Pancreas (tissue), 10 donors: ENCODE measurements around the gene PTPRD. TPM values are rescaled to one million over a fixed set of nuclear protein-coding genes. Genes with fewer than 3 reads are reported as not detected.
A peak's percentile ranks its signal among the peaks of the same experiment; 100 is the strongest.

Experiments
- ATAC-seq, 4 donors: fragments of 200-7000 bp; cut with Tn5 transposase; one replicate each; pipeline versions ENCODE4 v1.8.0 to v1.9.1; 2020; ENCODE audit warnings: mild to moderate bottlenecking in 4 of 4, moderate library complexity in 4 of 4
- DNase-seq, 6 donors: peaks; one replicate each; pipeline ENCODE4 v3.0.0-alpha.2; 2020
- FAIRE-seq: peaks from 2 replicates; lab custom pipeline; 2012; peaks lifted over from hg19 to GRCh38; lab: Jason Lieb, UNC
- H3K27ac ChIP-seq, 4 donors: fragments of 200-600 bp; sonication (generic); 1 replicate in 3 of 4; 2 replicates in 1 of 4; pipeline versions ENCODE4 v1.5.0 to v1.8.0; 2020
- H3K27me3 ChIP-seq, 4 donors: fragments of 200-600 bp; one replicate each; pipeline ENCODE4 v1.8.0; 2021
- H3K36me3 ChIP-seq, 3 donors: fragments of 200-600 bp; sonication (generic) in 1 of 3; one replicate each; pipeline versions ENCODE4 v1.5.0 to v1.8.0; 2020 to 2021
- H3K4me1 ChIP-seq, 3 donors: fragments of 200-600 bp; one replicate each; pipeline ENCODE4 v1.8.0; 2021
- H3K4me3 ChIP-seq, 4 donors: fragments of 200-600 bp; sonication (generic) in 2 of 4; one replicate each; pipeline versions ENCODE4 v1.5.0 to v1.8.0; 2020 to 2021
- H3K9me3 ChIP-seq, 4 donors: fragments of 200-600 bp; one replicate each; pipeline ENCODE4 v1.8.0; 2021
- WGBS, 2 donors: extraction: QIAGEN DNeasy Blood & Tissue Kit; methylation state at CpG; one replicate each; pipeline ENCODE4 v1.1.7; 2013; 5-methylcytosine and 5-hydroxymethylcytosine counted together
- intact Hi-C, 3 donors: fragments of 100-400 bp; cut with DNase I; formaldehyde crosslinking; loops; one replicate each; pipeline versions ENCODE4 v1.11.1 to v1.14.2; 2022
- polyA plus RNA-seq, 2 donors: library from polyadenylated mRNA; stranded (reverse); fragments of 200-250 nt; gene quantifications; one replicate each; pipeline ENCODE4 v1.2.3, GENCODE V29; 2013
- total RNA-seq, 6 donors: library from RNA; stranded (reverse); fragmentation: NEBNext Ultra II Directional in 4 of 6; extraction: Animal tissue kit (Norgen Biotek cat#: 25700) in 4 of 6; gene quantifications; one replicate each; pipeline versions ENCODE4 v1.2.1 to v1.2.4, GENCODE V29; 2021 to 2023
- TF ChIP-seq, protein P1 (sequence below), 4 donors: fragments of 200-600 bp; sonication (generic) in 3 of 4; IDR thresholded peaks; one replicate each; pipeline versions ENCODE4 v1.5.0 to v1.8.0; 2021; ENCODE audit warnings: antibody characterized with exemption in 4 of 4
- donor health status: healthy with polysubstance abuse.
- donor health status: DM: no; HTN: no; CAD: no; lungs with moderate emphysema.
- donor health status: DM: no; HTN: no; CAD: no.
- donor health status: control.
- donor health status: control.
- donor health status: Bipolar disorder and iron deficiency.
- donor health status: DM: yes; HTN: yes; CAD: no.
- donor health status: DM: no; HTN: no; CAD: no.
- donor health status: DM: no; HTN: no; CAD: no.
- donor health status: DM: yes; HTN: yes; CAD: no.

Gene PTPRD
- total and polyA plus RNA-seq, 8 donors: 2.1 to 21.7 (median 5.1) TPM

- Histone ChIP-seq H3K4me1 (no peaks in the 10 kb centered on the region), H3K4me3 (no peak overlapping the region), H3K9me3 (no peaks in the 10 kb centered on the region), H3K27me3 (no peaks in the 10 kb centered on the region), H3K27ac (no peak overlapping the region), H3K36me3 (no peaks in the 10 kb centered on the region)
- ATAC-seq (no peak), FAIRE-seq (no peak), DNase-seq (no peak)
- intact Hi-C loops: no loop called here
- WGBS, 2 donors: 39 to 54% methylated on average over 1 of the region's 1 CpG
- TF ChIP-seq, protein P1, sequence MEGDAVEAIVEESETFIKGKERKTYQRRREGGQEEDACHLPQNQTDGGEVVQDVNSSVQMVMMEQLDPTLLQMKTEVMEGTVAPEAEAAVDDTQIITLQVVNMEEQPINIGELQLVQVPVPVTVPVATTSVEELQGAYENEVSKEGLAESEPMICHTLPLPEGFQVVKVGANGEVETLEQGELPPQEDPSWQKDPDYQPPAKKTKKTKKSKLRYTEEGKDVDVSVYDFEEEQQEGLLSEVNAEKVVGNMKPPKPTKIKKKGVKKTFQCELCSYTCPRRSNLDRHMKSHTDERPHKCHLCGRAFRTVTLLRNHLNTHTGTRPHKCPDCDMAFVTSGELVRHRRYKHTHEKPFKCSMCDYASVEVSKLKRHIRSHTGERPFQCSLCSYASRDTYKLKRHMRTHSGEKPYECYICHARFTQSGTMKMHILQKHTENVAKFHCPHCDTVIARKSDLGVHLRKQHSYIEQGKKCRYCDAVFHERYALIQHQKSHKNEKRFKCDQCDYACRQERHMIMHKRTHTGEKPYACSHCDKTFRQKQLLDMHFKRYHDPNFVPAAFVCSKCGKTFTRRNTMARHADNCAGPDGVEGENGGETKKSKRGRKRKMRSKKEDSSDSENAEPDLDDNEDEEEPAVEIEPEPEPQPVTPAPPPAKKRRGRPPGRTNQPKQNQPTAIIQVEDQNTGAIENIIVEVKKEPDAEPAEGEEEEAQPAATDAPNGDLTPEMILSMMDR (IDR thresholded peaks at IDR 0.05): no peak
Observed at GRCh38 chr9:10173561-10173960, 439.2 kb downstream of the PTPRD start.

GRCh38 chr9:10172476-10172875, 440.3 kb downstream of the PTPRD start:
- H3K27ac ChIP-seq: no peak overlapping the region
- TF ChIP-seq, protein P1 (IDR thresholded peaks at IDR 0.05): no peak
- FAIRE-seq (no peak), ATAC-seq (no peak), DNase-seq (no peak)
- H3K9me3 ChIP-seq: no peaks in the 10 kb centered on the region
- H3K36me3 ChIP-seq: no peaks in the 10 kb centered on the region
- H3K4me1 ChIP-seq: no peaks in the 10 kb centered on the region
- WGBS, 2 donors: 43 to 49% methylated on average over 2 of the region's 2 CpGs
- intact Hi-C loops: no loop called here
- no peaks in the 10 kb centered on the region for H3K27me3 ChIP-seq
- no peak overlapping the region for H3K4me3 ChIP-seq

GRCh38 chr9:10168241-10168640, 444.6 kb downstream of the PTPRD start:
- H3K36me3 ChIP-seq: no peaks in the 10 kb centered on the region
- no peaks in the 10 kb centered on the region for H3K27me3 ChIP-seq
- no peaks in the 10 kb centered on the region for H3K4me1 ChIP-seq
- no peak overlapping the region for H3K4me3 ChIP-seq
- TF ChIP-seq, protein P1 (IDR thresholded peaks at IDR 0.05): no peak
- no peak for DNase-seq
- WGBS, 2 donors: 20 to 21% methylated on average over 1 of the region's 1 CpG
- intact Hi-C loops: no loop called here
- H3K9me3 ChIP-seq: no peaks in the 10 kb centered on the region
- peak in 1 of 4 donors; percentile 28 for ATAC-seq
- FAIRE-seq: no peak
- no peak overlapping the region for H3K27ac ChIP-seq

GRCh38 chr9:10148796-10149195, 464.0 kb downstream of the PTPRD start:
- TF ChIP-seq, protein P1 (IDR thresholded peaks at IDR 0.05): no peak
- no peaks in the 10 kb centered on the region for H3K36me3 ChIP-seq
- no peak overlapping the region for H3K27ac ChIP-seq
- ATAC-seq: no peak
- no peaks in the 10 kb centered on the region for H3K9me3 ChIP-seq
- no peak for FAIRE-seq
- intact Hi-C loops: no loop called here
- no peak overlapping the region for H3K4me3 ChIP-seq
- H3K4me1 ChIP-seq: peaks cover 0 to 10% (median 9%) of the 10 kb centered on the region in 3 donors
- no peak for DNase-seq
- no peaks in the 10 kb centered on the region for H3K27me3 ChIP-seq

DNA sequence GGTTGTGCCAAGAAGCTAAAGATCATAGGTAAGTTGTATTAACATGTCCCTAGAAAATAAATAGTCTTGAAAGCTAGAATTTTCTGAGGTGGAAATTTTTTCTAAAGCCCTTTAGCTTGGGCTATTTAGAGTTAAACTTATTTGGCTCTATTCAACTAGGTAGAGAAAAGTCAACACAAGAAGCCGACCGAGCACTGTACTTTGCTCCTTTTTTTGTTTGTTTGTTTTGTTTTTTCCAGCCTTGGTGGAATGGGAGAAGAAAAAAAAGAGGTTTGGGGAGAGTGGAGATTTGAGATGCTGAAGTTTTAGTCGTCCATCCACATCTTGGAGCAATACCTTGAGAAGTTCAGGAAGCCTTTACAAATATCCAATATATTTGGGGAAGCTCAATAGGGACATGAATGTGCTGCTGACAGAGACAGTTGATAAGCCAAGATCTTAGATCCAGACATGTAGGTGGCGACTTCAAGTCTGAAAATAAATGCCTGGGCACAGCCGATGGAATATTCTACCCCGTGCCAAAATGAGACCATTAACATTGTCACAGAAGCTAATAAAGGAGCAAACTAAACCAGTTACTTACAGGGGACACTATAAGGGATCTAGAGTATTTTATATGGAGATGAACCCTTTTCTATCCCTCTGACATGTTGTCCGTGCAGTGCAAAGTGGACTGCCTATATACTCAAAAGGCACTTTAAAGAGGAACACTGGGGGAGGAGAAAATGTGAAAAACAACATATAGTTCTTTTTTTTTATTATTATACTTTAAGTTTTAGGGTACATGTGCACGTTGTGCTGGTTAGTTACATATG, 466.1 kb downstream of the PTPRD start:
- no peaks in the 10 kb centered on the region for H3K27me3 ChIP-seq
- FAIRE-seq (no peak), DNase-seq (peak in 1 of 6 donors; percentile 19), ATAC-seq (peak; percentile 75 to 91 (median 86))
- WGBS, 2 donors: 26 to 27% methylated on average over 8 of the region's 8 CpGs
- intact Hi-C loops: no loop called here
- H3K4me1 ChIP-seq: peaks cover 0 to 10% (median 9%) of the 10 kb centered on the region in 3 donors
- peak overlapping the region in 1 of 4 donors; percentile 46 for H3K27ac ChIP-seq
- no peaks in the 10 kb centered on the region for H3K36me3 ChIP-seq
- TF ChIP-seq, protein P1 (IDR thresholded peaks at IDR 0.05): no peak
- H3K4me3 ChIP-seq: no peak overlapping the region
- H3K9me3 ChIP-seq: no peaks in the 10 kb centered on the region
